SK-N-SH treated with all-trans-retinoic acid at 6 μM for 48 hours (cell line): ENCODE measurements around the gene TMEM11.

ENCODE experiments used
- ATAC-seq: fragments of 200-7000 bp; cut with Tn5 transposase; 3 replicates; pipeline ENCODE4 v1.9.1; 2020; ENCODE audit warnings: mild to moderate bottlenecking, moderate library complexity
- CSDC2 ChIP-seq: fragments of 250-450 bp; sonication (Bioruptor Pico); IDR thresholded peaks from 2 replicates; pipeline ENCODE4 v1.5.0; 2020; ENCODE audit warnings: mild to moderate bottlenecking, moderate library complexity
- ESRRG ChIP-seq: fragments of 250-450 bp; sonication (Bioruptor Pico); IDR thresholded peaks from 2 replicates; pipeline ENCODE4 v1.6.1; 2021; ENCODE audit warnings: mild to moderate bottlenecking
- GLIS3 ChIP-seq: fragments of 250-450 bp; sonication (Bioruptor Pico); IDR thresholded peaks from 2 replicates; pipeline ENCODE4 v1.5.0; 2020; ENCODE audit warnings: mild to moderate bottlenecking, moderate library complexity
- ISL1 ChIP-seq: fragments of 250-450 bp; sonication (Bioruptor Pico); IDR thresholded peaks from 2 replicates; pipeline ENCODE4 v2.1.2; 2022; ENCODE audit warnings: mild to moderate bottlenecking, moderate library complexity
- OSR1 ChIP-seq: fragments of 250-450 bp; sonication (Bioruptor Pico); IDR thresholded peaks from 2 replicates; pipeline ENCODE4 v1.8.0; 2022; ENCODE audit warnings: moderate library complexity, mild to moderate bottlenecking, inconsistent platforms
- PPARA ChIP-seq: fragments of 250-450 bp; sonication (Bioruptor Pico); IDR thresholded peaks from 2 replicates; pipeline ENCODE4 v1.5.0; 2020; ENCODE audit warnings: mild to moderate bottlenecking, borderline replicate concordance
- RARB ChIP-seq: fragments of 250-450 bp; sonication (Bioruptor Pico); IDR thresholded peaks from 2 replicates; pipeline ENCODE4 v1.8.0; 2021; ENCODE audit warnings: mild to moderate bottlenecking, moderate library complexity
- SNAI2 ChIP-seq: fragments of 250-450 bp; sonication (Bioruptor Pico); IDR thresholded peaks from 2 replicates; pipeline ENCODE4 v1.5.0; 2020; ENCODE audit warnings: mild to moderate bottlenecking, moderate library complexity
- TCF4 ChIP-seq: fragments of 250-450 bp; sonication (Bioruptor Pico); IDR thresholded peaks from 2 replicates; pipeline ENCODE4 v1.8.0; 2021; ENCODE audit warnings: mild to moderate bottlenecking, moderate library complexity, borderline replicate concordance
- TOX ChIP-seq: fragments of 250-450 bp; sonication (Bioruptor Pico); IDR thresholded peaks from 2 replicates; pipeline ENCODE4 v1.8.0; 2021; ENCODE audit warnings: mild to moderate bottlenecking, moderate library complexity, borderline replicate concordance
- ZC3H10 ChIP-seq: fragments of 250-450 bp; sonication (Bioruptor Pico); IDR thresholded peaks from 2 replicates; pipeline ENCODE4 v1.5.1; 2021; ENCODE audit warnings: mild to moderate bottlenecking, moderate library complexity
- ZFP3 ChIP-seq: fragments of 250-450 bp; sonication (Bioruptor Pico); IDR thresholded peaks from 2 replicates; pipeline ENCODE4 v1.5.0; 2020; ENCODE audit warnings: mild to moderate bottlenecking, moderate library complexity
- ZFP30 ChIP-seq: fragments of 450-650 bp; formaldehyde crosslinking; IDR thresholded peaks from 2 replicates; pipeline ENCODE4 v1.5.0; 2022; ENCODE audit warnings: mild to moderate bottlenecking, moderate library complexity
- ZNF565 ChIP-seq: fragments of 450-650 bp; formaldehyde crosslinking; conservative IDR thresholded peaks from 2 replicates; pipeline ENCODE4 v1.5.0; 2020; ENCODE audit warnings: low read depth, mild to moderate bottlenecking, moderate library complexity
- ZNF8 ChIP-seq: fragments of 450-650 bp; formaldehyde crosslinking; IDR thresholded peaks from 2 replicates; pipeline ENCODE4 v1.5.0; 2020; ENCODE audit warnings: mild to moderate bottlenecking, moderate library complexity
- TF ChIP-seq, protein P1 (sequence below): fragments of 250-450 bp; sonication (Bioruptor Pico); IDR thresholded peaks from 2 replicates; pipeline ENCODE4 v1.8.0; 2021; ENCODE audit warnings: low read depth, mild to moderate bottlenecking, moderate library complexity, borderline replicate concordance
- TF ChIP-seq, protein P2 (sequence below): fragments of 250-450 bp; sonication (Bioruptor Pico); IDR thresholded peaks from 2 replicates; pipeline ENCODE4 v1.8.0; 2020; ENCODE audit warnings: mild to moderate bottlenecking, moderate library complexity, borderline replicate concordance
- TF ChIP-seq, protein P3 (sequence below): fragments of 250-450 bp; sonication (Bioruptor Pico); IDR thresholded peaks from 2 replicates; pipeline ENCODE4 v1.5.1; 2021; ENCODE audit warnings: mild to moderate bottlenecking, moderate library complexity
- TF ChIP-seq, protein P4 (sequence below): fragments of 250-450 bp; sonication (Bioruptor Pico); IDR thresholded peaks from 2 replicates; pipeline ENCODE4 v1.5.1; 2020; ENCODE audit warnings: low read depth, mild to moderate bottlenecking, moderate library complexity
- TF ChIP-seq, protein P5 (sequence below): fragments of 250-450 bp; sonication (Bioruptor Pico); IDR thresholded peaks from 2 replicates; pipeline ENCODE4 v1.5.0; 2020; ENCODE audit warnings: mild to moderate bottlenecking, moderate library complexity

TMEM11 gene

DNA sequence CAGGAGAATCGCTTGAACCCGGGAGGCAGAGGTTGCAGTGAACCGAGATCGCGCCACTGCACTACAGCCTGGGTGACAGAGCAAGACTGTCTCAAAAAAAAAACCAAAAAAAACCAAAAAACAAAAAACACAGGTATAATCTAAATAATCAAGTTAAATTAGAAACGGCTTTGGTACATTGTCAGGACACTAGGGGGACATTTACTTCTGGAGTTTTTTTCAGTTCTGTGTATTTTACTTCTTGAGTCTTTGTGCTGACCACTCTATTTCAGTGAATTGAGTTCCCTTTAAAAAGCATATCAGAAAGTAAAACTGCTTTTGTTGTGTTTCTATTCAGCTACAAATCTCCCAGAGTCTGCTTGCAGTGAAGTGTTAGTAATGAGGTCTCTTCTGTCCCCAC, 50.9 kb downstream of the TMEM11 start:
- no peak for TF ChIP-seq ZNF8 (CRISPR knock-in tag)
- no peak for TF ChIP-seq OSR1
- TF ChIP-seq ESRRG (CRISPR knock-in tag), result no peak
- TF ChIP-seq ZFP3 (CRISPR knock-in tag), result no peak
- TF ChIP-seq, protein P1, sequence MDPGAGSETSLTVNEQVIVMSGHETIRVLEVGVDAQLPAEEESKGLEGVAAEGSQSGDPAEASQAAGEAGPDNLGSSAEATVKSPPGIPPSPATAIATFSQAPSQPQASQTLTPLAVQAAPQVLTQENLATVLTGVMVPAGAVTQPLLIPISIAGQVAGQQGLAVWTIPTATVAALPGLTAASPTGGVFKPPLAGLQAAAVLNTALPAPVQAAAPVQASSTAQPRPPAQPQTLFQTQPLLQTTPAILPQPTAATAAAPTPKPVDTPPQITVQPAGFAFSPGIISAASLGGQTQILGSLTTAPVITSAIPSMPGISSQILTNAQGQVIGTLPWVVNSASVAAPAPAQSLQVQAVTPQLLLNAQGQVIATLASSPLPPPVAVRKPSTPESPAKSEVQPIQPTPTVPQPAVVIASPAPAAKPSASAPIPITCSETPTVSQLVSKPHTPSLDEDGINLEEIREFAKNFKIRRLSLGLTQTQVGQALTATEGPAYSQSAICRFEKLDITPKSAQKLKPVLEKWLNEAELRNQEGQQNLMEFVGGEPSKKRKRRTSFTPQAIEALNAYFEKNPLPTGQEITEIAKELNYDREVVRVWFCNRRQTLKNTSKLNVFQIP (CRISPR knock-in tag), result no peak
- TF ChIP-seq CSDC2, result no peak
- TF ChIP-seq TOX (CRISPR knock-in tag), result no peak
- TF ChIP-seq, protein P2, sequence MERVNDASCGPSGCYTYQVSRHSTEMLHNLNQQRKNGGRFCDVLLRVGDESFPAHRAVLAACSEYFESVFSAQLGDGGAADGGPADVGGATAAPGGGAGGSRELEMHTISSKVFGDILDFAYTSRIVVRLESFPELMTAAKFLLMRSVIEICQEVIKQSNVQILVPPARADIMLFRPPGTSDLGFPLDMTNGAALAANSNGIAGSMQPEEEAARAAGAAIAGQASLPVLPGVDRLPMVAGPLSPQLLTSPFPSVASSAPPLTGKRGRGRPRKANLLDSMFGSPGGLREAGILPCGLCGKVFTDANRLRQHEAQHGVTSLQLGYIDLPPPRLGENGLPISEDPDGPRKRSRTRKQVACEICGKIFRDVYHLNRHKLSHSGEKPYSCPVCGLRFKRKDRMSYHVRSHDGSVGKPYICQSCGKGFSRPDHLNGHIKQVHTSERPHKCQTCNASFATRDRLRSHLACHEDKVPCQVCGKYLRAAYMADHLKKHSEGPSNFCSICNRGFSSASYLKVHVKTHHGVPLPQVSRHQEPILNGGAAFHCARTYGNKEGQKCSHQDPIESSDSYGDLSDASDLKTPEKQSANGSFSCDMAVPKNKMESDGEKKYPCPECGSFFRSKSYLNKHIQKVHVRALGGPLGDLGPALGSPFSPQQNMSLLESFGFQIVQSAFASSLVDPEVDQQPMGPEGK, result no peak
- no peak for ATAC-seq

DNA sequence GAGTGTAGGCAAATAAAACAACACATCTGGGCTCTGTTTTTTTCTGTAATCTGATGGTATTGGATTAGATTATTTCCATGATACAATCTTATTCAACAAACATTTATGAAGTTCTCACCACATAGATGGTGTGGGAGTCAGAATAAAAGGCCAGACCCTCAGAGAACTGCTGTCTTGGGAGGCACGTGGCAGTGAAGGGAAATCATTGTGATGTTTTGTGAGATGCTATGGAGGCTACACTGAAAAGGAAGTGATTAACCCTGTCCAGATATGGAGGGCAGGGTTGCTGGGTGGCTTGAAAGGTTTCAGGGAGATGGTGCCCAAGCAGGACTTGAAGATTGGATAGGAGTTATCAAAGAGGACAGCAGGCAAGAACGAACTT, 51.6 kb downstream of the TMEM11 start:
- peak; percentile 52 for ATAC-seq
- TF ChIP-seq, protein P3, sequence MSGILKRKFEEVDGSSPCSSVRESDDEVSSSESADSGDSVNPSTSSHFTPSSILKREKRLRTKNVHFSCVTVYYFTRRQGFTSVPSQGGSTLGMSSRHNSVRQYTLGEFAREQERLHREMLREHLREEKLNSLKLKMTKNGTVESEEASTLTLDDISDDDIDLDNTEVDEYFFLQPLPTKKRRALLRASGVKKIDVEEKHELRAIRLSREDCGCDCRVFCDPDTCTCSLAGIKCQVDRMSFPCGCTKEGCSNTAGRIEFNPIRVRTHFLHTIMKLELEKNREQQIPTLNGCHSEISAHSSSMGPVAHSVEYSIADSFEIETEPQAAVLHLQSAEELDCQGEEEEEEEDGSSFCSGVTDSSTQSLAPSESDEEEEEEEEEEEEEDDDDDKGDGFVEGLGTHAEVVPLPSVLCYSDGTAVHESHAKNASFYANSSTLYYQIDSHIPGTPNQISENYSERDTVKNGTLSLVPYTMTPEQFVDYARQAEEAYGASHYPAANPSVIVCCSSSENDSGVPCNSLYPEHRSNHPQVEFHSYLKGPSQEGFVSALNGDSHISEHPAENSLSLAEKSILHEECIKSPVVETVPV (CRISPR knock-in tag), result no peak
- no peak for TF ChIP-seq PPARA
- TF ChIP-seq TCF4 (CRISPR knock-in tag), result no peak
- TF ChIP-seq, protein P4, sequence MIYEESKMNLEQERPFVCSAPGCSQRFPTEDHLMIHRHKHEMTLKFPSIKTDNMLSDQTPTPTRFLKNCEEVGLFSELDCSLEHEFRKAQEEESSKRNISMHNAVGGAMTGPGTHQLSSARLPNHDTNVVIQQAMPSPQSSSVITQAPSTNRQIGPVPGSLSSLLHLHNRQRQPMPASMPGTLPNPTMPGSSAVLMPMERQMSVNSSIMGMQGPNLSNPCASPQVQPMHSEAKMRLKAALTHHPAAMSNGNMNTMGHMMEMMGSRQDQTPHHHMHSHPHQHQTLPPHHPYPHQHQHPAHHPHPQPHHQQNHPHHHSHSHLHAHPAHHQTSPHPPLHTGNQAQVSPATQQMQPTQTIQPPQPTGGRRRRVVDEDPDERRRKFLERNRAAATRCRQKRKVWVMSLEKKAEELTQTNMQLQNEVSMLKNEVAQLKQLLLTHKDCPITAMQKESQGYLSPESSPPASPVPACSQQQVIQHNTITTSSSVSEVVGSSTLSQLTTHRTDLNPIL, result no peak
- TF ChIP-seq GLIS3 (CRISPR knock-in tag), result no peak
- no peak for TF ChIP-seq ZFP30
- TF ChIP-seq ZC3H10 (CRISPR knock-in tag), result no peak
- TF ChIP-seq, protein P5, sequence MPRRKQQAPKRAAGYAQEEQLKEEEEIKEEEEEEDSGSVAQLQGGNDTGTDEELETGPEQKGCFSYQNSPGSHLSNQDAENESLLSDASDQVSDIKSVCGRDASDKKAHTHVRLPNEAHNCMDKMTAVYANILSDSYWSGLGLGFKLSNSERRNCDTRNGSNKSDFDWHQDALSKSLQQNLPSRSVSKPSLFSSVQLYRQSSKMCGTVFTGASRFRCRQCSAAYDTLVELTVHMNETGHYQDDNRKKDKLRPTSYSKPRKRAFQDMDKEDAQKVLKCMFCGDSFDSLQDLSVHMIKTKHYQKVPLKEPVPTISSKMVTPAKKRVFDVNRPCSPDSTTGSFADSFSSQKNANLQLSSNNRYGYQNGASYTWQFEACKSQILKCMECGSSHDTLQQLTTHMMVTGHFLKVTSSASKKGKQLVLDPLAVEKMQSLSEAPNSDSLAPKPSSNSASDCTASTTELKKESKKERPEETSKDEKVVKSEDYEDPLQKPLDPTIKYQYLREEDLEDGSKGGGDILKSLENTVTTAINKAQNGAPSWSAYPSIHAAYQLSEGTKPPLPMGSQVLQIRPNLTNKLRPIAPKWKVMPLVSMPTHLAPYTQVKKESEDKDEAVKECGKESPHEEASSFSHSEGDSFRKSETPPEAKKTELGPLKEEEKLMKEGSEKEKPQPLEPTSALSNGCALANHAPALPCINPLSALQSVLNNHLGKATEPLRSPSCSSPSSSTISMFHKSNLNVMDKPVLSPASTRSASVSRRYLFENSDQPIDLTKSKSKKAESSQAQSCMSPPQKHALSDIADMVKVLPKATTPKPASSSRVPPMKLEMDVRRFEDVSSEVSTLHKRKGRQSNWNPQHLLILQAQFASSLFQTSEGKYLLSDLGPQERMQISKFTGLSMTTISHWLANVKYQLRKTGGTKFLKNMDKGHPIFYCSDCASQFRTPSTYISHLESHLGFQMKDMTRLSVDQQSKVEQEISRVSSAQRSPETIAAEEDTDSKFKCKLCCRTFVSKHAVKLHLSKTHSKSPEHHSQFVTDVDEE (CRISPR knock-in tag), result no peak

DNA sequence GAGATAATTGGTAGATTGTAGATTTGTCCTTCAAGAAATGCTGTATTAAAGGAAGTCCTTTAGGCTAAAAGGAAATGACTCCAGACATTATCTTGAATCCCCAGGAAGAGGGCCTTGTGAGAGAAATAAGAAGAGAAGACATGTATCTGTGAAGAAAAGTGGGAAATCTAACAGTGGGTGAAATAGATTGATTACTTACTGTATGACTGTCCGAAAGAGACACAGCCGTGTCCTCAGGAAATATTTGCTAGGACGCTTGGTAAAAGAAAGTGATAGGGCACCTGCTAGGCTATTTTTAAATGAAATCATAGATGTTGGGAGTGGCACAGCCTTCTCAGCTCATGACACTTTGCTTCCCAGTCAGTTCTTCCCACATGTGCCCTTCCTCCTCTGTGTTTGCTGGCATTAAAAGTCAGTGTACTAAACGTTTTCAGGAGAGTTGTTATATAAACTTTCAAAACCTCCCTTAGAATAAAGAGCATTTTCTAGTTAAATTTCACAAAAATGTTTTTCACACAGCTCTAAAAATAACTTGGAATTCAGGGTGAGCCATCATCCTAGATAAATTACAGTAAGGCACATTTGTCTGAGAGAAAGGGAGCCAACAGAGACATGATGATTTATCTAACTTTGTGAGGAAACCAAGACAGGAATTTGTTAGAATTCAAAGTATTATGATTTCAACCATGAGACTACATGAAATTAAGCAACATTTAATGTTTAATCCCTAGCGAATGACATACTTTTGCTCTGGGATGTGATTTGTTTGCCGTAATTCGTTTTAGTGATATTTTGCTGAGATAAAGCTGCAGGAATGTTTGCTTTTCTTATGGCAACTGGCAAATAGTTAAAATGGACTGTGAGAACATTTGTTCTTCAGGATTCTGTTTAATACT, 52.2 kb downstream of the TMEM11 start:
- ATAC-seq, result peak; percentile 77
- TF ChIP-seq ZC3H10 (CRISPR knock-in tag) (no peak), SNAI2 (no peak), GLIS3 (CRISPR knock-in tag) (no peak), ISL1 (peak; percentile 95), ZFP30 (no peak), ZFP3 (CRISPR knock-in tag) (0 out of 2 replicates have a peak, but pooled peaks have one; percentile 5), ESRRG (CRISPR knock-in tag) (no peak), TCF4 (CRISPR knock-in tag) (peak; percentile 36; the same call in 1 of the 2 replicates), ZNF8 (CRISPR knock-in tag) (no peak), RARB (CRISPR knock-in tag) (no peak), OSR1 (no peak), ZNF565 (CRISPR knock-in tag) (no peak)
- TF ChIP-seq, protein P2, result no peak
- TF ChIP-seq, protein P1 (CRISPR knock-in tag), result 0 out of 2 replicates have a peak, but pooled peaks have one; percentile 45
- TF ChIP-seq, protein P4, result peak; percentile 76; the same call in 1 of the 2 replicates
